Natural killer cell (primary cell): ENCODE results near the gene SLFN12L. TPM values are rescaled to one million over a fixed set of nuclear protein-coding genes. Genes with fewer than 3 reads are reported as not detected.
A peak's percentile ranks its signal among the peaks of the same experiment; 100 is the strongest.

Experiments
- ATAC-seq, 3 donors: fragments of 150-1000 bp in 2 of 3; fragments of 200-7000 bp in 1 of 3; cut with Tn5 transposase; 1 replicate in 1 of 3; 2 replicates in 2 of 3; pipeline ENCODE4 v1.10.0; 2021; ENCODE audit warnings: mild to moderate bottlenecking in 2 of 3, moderate library complexity in 2 of 3
- DNase-seq, 2 donors: peaks; one replicate each; pipeline versions ENCODE4 v3.0.0 to v3.0.0-alpha.2; 2013 to 2021; ENCODE audit warnings: mixed read lengths in 1 of 2
- H3K27ac ChIP-seq: one replicate; pipeline ENCODE4 v1.5.1; 2013; ENCODE audit warnings: mild to moderate bottlenecking, low read length
- H3K27me3 ChIP-seq: one replicate; pipeline ENCODE4 v1.6.1; 2013; ENCODE audit warnings: low read length; ENCODE audit not compliant: control insufficient read depth, insufficient read depth
- H3K36me3 ChIP-seq: one replicate; pipeline ENCODE4 v1.6.1; 2013; ENCODE audit warnings: low read length; ENCODE audit not compliant: control insufficient read depth, insufficient read depth
- H3K4me1 ChIP-seq: one replicate; pipeline ENCODE4 v1.6.1; 2013; ENCODE audit warnings: low read length; ENCODE audit not compliant: control insufficient read depth, insufficient read depth
- H3K4me3 ChIP-seq: one replicate; pipeline ENCODE4 v1.5.1; 2013; ENCODE audit warnings: low read length
- H3K9me3 ChIP-seq: one replicate; pipeline ENCODE4 v1.6.1; 2013; ENCODE audit warnings: low read length; ENCODE audit not compliant: control insufficient read depth, insufficient read depth
- H3K27ac Mint-ChIP-seq, 2 donors: one replicate each; pipeline ENCODE4 v1.8.0; 2022; ENCODE audit warnings: mild to moderate bottlenecking in 2 of 2, mixed read lengths in 2 of 2, moderate library complexity in 1 of 2
- H3K27me3 Mint-ChIP-seq, 2 donors: one replicate each; pipeline ENCODE4 v1.8.0; 2022; ENCODE audit warnings: low read depth in 2 of 2, mixed read lengths in 2 of 2
- H3K36me3 Mint-ChIP-seq: one replicate; pipeline ENCODE4 v1.8.0; 2022; ENCODE audit warnings: mixed read lengths
- H3K4me1 Mint-ChIP-seq, 2 donors: one replicate each; pipeline ENCODE4 v1.8.0; 2022; ENCODE audit warnings: mixed read lengths in 2 of 2
- H3K4me3 Mint-ChIP-seq: one replicate; pipeline ENCODE4 v1.8.0; 2022; ENCODE audit warnings: mild to moderate bottlenecking, moderate library complexity, mixed read lengths
- H3K9me3 Mint-ChIP-seq, 2 donors: one replicate each; pipeline ENCODE4 v1.8.0; 2022; ENCODE audit warnings: mixed read lengths in 2 of 2
- WGBS: methylation state at CpG from one replicate; pipeline ENCODE4 v1.1.7; 2013; ENCODE audit warnings: missing lambda C conversion rate; ENCODE audit not compliant: insufficient coverage; 5-methylcytosine and 5-hydroxymethylcytosine counted together
- intact Hi-C: fragments of 100-400 bp; cut with micrococcal nuclease; formaldehyde crosslinking; loops from one replicate; pipeline ENCODE4 v1.14.2; 2022
- total RNA-seq, 4 donors: library from RNA; stranded (reverse); fragments of 120-200 nt in 1 of 4; gene quantifications; one replicate each; pipeline versions ENCODE4 v1.2.3 to v1.2.4, GENCODE V29; 2013 to 2022
- TF ChIP-seq, protein P1 (sequence below): fragments of 200-600 bp; IDR thresholded peaks from one replicate; pipeline ENCODE4 v1.8.0; 2022; ENCODE audit warnings: antibody characterized with exemption

SLFN12L gene
- total RNA-seq, 3 donors from 2014 or later (not counting 1 experiment from before 2014, with no cell fraction given), result 126 to 174 (median 130) TPM

DNA sequence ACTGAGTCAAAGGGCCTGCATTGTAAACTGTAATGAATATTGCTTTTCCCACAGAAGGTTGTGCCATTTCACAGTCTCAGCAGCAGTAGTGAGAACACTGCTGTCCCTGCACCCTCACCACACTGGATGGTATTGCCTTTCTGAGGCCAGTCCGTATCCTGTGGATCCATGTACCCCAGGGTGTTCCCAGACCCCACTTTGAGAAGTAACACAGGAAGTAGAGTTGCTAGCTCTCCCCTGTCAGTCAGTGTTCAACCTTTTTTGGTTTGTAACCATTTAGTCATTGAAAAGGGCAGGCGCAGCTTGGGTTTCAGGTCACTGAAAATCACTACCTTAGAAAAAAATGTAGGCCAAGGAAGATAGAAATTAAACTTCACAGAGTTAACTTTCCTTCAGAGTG, 37.9 kb downstream of the SLFN12L start:
- intact Hi-C loops, result no loop called here
- H3K27ac ChIP-seq, result peak overlapping the region; percentile 10
- H3K4me3 ChIP-seq, result no peak overlapping the region
- 19% methylated on average over 2 of the region's 2 CpGs for WGBS
- Mint-ChIP-seq H3K27ac (peak overlapping the region; percentile 60 to 85), H3K27me3 (no peaks in the 10 kb centered on the region), H3K36me3 (peaks cover 11% of the 10 kb centered on the region), H3K9me3 (no peaks in the 10 kb centered on the region), H3K4me3 (peak overlapping the region; percentile 57), H3K4me1 (peaks cover 68 to 84% of the 10 kb centered on the region in 2 donors)
- H3K27me3 ChIP-seq, result no peaks in the 10 kb centered on the region
- H3K4me1 ChIP-seq, result peaks cover 50% of the 10 kb centered on the region
- peaks cover 11% of the 10 kb centered on the region for H3K36me3 ChIP-seq
- H3K9me3 ChIP-seq, result no peaks in the 10 kb centered on the region
- DNase-seq (no peak), ATAC-seq (peak; percentile 44 to 73 (median 60))
- TF ChIP-seq, protein P1, sequence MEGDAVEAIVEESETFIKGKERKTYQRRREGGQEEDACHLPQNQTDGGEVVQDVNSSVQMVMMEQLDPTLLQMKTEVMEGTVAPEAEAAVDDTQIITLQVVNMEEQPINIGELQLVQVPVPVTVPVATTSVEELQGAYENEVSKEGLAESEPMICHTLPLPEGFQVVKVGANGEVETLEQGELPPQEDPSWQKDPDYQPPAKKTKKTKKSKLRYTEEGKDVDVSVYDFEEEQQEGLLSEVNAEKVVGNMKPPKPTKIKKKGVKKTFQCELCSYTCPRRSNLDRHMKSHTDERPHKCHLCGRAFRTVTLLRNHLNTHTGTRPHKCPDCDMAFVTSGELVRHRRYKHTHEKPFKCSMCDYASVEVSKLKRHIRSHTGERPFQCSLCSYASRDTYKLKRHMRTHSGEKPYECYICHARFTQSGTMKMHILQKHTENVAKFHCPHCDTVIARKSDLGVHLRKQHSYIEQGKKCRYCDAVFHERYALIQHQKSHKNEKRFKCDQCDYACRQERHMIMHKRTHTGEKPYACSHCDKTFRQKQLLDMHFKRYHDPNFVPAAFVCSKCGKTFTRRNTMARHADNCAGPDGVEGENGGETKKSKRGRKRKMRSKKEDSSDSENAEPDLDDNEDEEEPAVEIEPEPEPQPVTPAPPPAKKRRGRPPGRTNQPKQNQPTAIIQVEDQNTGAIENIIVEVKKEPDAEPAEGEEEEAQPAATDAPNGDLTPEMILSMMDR, result no peak

DNA sequence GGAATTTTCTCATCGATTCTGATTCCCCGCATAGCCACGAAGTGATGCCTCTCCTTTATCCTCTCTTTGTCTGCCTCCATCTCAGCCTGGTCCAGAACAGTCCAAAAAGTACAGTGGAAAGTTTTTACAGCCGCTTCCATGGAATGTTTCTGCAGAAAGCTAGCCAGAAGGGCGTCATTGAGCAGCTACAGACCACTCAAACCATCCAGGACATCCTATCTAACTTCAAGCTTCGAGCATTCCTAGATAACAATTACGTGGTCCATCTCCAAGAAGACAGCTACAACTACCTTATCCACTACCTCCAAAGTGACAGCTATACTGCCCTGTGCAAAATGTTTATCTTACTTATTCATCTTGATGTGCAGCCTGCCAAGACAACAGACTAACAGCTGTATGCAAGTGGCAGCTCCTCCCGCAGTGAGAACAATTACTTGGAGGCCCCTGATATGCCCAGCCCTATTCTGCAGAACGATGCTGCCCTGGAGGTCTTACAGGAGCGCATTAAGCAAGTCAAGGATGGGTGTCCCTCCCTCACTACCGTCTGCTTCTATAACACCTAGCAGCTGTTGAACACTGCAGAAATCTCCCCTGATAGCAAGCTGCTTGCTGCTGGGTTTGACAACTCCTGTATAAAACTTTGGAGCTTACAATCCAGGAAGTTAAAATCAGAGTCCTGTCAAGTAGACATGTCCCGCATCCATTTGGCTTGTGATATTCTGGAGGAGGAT, 38.9 kb downstream of the SLFN12L start:
- H3K27ac ChIP-seq, result no peak overlapping the region
- H3K9me3 Mint-ChIP-seq, result no peaks in the 10 kb centered on the region
- WGBS, result 60% methylated on average over 11 of the region's 12 CpGs
- H3K4me1 ChIP-seq, result peaks cover 52% of the 10 kb centered on the region
- no peaks in the 10 kb centered on the region for H3K27me3 Mint-ChIP-seq
- peaks cover 66 to 83% of the 10 kb centered on the region in 2 donors for H3K4me1 Mint-ChIP-seq
- no peaks in the 10 kb centered on the region for H3K27me3 ChIP-seq
- TF ChIP-seq, protein P1, result no peak
- DNase-seq, result no peak
- intact Hi-C loops, result no loop called here
- peak overlapping the region; percentile 60 to 85 for H3K27ac Mint-ChIP-seq
- H3K4me3 Mint-ChIP-seq, result peak overlapping the region; percentile 55
- no peaks in the 10 kb centered on the region for H3K9me3 ChIP-seq
- peaks cover 11% of the 10 kb centered on the region for H3K36me3 Mint-ChIP-seq
- peaks cover 11% of the 10 kb centered on the region for H3K36me3 ChIP-seq
- H3K4me3 ChIP-seq, result no peak overlapping the region
- peak in 2 of 3 donors; percentile 52 to 54 for ATAC-seq

DNA sequence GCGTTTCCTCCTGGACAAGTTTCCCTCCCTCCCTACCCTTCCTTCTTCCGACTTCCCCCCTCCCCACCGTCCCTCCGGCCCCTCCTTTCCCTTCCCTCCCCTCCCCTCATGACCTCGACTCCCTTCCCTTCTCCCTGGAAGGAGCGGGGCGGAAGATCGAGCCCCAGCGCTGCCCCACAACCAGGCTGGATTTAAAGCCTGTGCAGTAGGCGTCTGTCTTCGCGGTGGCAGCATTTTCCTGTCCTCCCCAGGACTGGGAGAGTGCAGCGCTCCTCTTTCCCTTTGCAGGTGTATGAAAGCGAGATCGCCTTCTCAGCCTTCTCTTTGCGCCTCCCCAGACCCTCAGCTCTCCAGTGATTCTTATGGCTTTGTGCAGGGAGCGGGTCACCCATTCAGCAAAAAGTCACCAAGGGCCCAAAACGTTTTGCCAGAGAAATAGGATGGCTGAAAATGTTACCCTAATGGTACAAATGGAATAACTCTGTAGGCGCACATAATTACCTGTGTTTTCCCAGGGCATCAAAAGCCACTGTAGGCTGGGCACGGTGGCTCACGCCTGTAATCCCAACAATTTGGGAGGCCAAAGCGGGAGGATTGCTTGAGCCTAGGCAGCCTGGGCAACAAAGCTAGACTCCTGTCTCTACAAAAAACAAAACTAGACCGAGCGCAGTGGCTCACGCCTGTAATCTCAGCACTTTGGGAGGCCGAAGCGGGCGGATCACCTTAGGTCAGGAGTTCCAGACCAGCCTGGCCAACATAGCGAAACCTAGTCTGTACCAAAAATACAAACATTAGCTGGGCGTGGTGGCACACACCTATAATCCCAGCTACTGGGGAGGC, 40.8 kb downstream of the SLFN12L start:
- peaks cover 50% of the 10 kb centered on the region for H3K4me1 ChIP-seq
- intact Hi-C loops, result no loop called here
- no peaks in the 10 kb centered on the region for H3K27me3 Mint-ChIP-seq
- no peaks in the 10 kb centered on the region for H3K9me3 ChIP-seq
- peak overlapping the region; percentile 85 to 94 for H3K27ac Mint-ChIP-seq
- H3K36me3 Mint-ChIP-seq, result peaks cover 6% of the 10 kb centered on the region
- H3K27ac ChIP-seq, result no peak overlapping the region
- no peak for ATAC-seq
- peak overlapping the region; percentile 50 for H3K4me3 Mint-ChIP-seq
- peaks cover 65 to 85% of the 10 kb centered on the region in 2 donors for H3K4me1 Mint-ChIP-seq
- H3K27me3 ChIP-seq, result no peaks in the 10 kb centered on the region
- no peaks in the 10 kb centered on the region for H3K9me3 Mint-ChIP-seq
- TF ChIP-seq, protein P1, result no peak
- H3K4me3 ChIP-seq, result no peak overlapping the region
- 58% methylated on average over 30 of the region's 30 CpGs for WGBS
- DNase-seq, result no peak
- H3K36me3 ChIP-seq, result peaks cover 14% of the 10 kb centered on the region
